NCI-H1436 treated with DMSO at 0.1 percent for 48 hours (cell line): ENCODE data around the gene LY9.
"Not testable (repeated sequence)": the region's sequence is repeated elsewhere in the genome, so short reads cannot be mapped to it uniquely, and the experiment has no call there.

Experiments
- DNase-seq: peaks from one replicate; lab custom pipeline; 2025; lab: John Stamatoyannopoulos, UW

The LY9 gene

DNA sequence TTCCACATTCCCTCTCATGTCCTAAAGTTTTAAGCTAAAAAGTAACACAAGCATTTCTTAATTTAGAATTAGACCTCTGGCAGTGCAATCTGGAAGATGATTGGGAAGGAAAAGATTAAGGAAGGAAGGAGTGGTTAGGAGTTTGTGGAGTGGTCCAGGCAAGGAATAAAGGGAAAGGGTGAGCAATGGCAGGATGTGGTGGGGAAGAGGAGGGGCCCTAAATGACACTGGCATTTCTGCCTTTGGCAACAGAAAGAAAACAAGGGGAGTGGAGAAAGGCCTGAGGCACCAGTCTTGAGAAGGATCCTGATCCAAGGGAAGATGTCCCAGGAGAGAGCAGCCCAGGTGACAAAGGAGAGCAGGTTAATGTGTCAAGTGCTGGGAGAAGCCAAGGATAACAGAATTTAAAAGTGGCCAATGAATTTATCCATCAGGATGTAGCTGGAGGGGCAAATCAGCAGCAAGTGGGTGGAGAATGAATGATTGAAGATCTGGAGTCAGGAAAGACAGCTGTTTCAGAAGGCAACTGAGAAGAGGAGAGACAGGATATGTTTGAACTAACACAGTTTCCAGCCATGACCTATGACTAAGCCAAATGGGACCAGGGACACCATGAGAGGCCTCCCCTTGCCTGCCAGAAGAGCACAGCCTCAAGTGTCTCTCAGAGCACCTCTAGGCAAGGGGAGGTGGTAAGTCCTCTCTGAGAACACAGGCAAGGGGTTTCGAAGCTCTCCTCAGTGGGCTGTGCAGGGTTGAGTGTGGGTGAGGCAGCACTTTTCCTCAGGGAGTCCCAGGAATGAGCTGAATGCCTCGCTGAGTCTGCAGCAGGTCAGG lies 20.9 kb upstream of the LY9 start:
- no peak for DNase-seq

- no peak for DNase-seq
Observed at GRCh38 chr1:160776178-160776577, 19.8 kb upstream of the LY9 start.

- DNase-seq, result no peak
Observed at GRCh38 chr1:160777486-160778089, 18.4 kb upstream of the LY9 start.

DNA sequence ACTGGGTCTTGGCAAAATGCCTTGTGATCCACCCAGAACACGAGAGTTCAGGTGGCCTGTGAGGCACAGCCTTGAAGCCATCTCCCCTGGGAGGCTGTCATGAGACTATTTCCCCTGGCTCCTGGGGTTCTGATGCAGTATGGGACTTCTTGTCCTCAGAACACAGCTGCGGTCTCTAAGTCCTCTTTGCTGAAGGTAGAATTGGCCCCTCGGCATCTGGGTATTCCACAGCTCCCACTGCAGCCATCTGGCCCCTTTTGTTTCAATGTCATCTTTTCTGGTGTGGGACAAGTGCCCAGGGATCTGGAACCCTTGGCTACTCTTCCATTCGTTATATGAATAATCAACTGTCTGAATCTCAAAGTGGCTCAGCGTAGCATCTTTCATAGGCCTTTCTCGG lies 17.0 kb upstream of the LY9 start:
- DNase-seq, result no peak

GRCh38 chr1:160779626-160780397 lies 16.2 kb upstream of the LY9 start:
- DNase-seq, result no peak

- no peak for DNase-seq
Observed at GRCh38 chr1:160780398-160780755, 15.6 kb upstream of the LY9 start.

GRCh38 chr1:160781186-160781766 lies 14.7 kb upstream of the LY9 start:
- DNase-seq, result no peak

- no peak for DNase-seq
Observed at GRCh38 chr1:160781914-160782689, 13.9 kb upstream of the LY9 start.

GRCh38 chr1:160782988-160783765 lies 12.8 kb upstream of the LY9 start:
- DNase-seq, result not testable (repeated sequence)

- DNase-seq, result no peak
Observed at GRCh38 chr1:160789051-160789701, 6.8 kb upstream of the LY9 start.

DNA sequence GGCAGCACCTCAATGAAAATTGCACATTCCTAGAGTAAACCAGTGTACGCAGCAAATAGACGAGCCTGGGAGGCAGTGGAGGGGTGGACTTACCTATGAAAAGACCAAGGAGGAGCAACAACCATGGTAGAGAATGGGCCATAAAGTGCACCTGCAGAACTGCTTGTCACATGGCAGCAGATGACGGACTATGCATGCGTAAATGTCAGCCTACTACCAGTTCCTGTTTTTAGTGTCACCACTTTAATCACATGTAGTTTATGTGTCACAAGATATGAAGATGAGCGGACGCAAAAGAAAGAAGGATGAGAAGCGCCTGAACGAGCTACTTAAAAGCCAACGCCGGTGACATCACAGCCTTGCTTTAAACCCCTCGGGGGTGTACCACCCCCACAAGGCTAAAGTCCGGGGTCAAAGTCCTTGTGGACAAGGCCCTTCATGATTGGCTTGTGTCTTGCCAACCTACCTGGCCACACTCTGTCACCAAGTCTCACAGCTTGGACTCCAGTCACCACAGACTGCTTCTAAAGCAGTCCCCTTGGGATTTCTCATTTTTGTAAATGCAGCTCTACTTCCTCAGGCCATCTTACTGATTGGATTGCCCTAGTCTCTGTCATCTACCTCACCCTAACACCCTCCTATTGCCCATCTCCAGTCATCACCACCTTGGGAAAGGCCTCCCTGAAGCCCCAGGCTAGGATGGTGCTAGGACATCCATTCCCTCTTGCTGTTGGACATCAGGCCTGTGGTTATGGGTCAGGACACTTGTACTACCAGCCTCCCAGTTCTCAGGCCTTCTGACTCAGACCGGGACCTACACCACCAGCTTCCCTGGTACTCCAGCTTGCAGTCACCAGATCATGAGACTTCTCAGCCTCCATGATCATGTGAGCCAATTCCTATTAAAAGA lies 6.0 kb upstream of the LY9 start:
- DNase-seq, result no peak

DNA sequence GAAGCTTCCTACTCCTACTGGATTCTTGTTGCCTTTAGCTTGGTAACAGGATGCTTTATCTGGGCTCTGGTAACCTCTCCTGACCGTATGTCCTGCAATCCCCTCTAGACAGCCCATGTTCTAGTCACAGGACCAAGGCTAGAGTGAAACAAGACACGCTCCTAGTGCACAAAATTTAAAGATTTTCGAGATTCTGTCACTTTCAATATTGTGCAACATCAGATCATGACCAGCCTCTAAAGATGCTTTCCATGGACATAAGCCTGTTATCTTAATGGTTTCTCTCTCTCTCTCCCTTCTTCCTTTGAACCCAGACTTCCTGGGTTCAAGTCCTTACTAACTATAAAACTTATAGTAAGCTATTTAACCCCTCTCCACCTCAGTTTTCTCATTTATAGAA lies 1.6 kb upstream of the LY9 start:
- no peak for DNase-seq

- DNase-seq, result no peak
Observed at GRCh38 chr1:160797271-160797709, 1.3 kb downstream of the LY9 start.

- no peak for DNase-seq
Observed at GRCh38 chr1:160797861-160798273, 1.9 kb downstream of the LY9 start.

DNA sequence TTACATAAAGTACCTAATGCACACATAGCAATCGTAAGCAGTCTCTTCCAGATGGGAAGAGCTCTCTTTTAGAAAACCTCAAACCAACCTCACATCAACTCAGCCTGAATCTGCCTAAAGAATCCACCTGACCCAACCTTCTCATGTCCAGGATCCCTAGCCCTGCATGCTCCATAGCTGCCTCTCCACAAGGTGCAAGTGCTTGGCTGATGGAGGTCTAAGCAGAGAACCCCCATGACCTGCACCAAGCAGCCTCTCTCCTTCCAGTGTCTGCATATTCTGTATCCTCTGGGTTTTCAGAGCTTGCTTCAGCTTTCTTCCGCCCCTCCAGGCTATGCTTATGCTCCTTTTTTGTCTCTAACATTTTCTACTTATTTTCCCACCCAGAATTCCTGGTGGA lies 2.5 kb downstream of the LY9 start:
- DNase-seq, result no peak

DNA sequence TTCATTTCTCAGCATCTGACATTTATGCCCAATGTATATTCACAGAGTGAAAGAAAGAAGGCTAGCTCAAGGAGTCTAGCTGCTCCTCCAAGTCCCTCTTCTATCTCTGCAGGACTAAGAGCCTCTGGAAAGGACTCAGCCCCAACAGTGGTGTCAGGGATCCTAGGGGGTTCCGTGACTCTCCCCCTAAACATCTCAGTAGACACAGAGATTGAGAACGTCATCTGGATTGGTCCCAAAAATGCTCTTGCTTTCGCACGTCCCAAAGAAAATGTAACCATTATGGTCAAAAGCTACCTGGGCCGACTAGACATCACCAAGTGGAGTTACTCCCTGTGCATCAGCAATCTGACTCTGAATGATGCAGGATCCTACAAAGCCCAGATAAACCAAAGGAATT lies 3.7 kb downstream of the LY9 start:
- no peak for DNase-seq

- DNase-seq, result no peak
Observed at GRCh38 chr1:160800142-160800541, 4.2 kb downstream of the LY9 start.

DNA sequence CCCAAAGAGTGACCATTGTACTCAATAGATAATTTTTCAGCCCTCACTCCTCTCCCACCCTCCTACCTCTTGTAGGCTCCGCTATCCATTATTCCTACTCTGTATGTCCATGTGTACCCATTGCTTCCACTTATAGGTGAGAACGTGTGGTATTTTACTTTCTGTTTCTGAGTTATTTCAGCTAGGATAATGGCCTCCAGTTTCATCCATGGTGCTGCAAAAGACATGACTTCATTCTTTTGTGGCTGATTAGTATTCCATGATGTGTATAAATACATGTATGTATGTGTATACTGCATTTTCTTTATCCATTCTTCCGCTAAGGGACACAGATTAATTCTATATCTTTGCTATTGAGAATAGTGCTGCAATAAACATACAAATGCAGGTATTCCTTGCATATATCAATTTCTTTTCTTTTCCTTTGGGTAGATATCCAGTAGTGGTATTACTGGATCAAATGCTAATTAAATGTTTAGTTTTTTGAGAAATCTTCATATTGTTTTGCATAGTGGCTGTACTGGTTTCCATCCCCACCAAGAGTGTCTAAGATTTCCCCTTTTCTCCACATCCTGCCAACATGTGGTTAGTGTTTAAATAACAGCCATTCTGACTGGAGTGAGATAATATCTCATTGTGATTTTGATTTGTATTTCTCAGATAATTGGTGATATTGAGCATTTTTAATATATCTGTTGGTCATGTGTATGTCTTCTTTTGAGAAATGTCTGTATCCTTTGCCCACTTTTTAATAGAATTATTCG lies 4.9 kb downstream of the LY9 start:
- no peak for DNase-seq
